Measurements from ENCODE around the gene ITPK1. TPM values are rescaled to one million over a fixed set of nuclear protein-coding genes. Genes with fewer than 3 reads are reported as not detected.
A peak's percentile ranks its signal among the peaks of the same experiment; 100 is the strongest.

The ITPK1 gene
- total and polyA plus RNA-seq, 7 experiments from 2014 or later = 10.2 to 71.8 (median 21.3) TPM

GRCh38 chr14:93156693-93157369 is 41.1 kb upstream of the ITPK1 start:
- no peaks in the 10 kb centered on the region for H3K9me3 Mint-ChIP-seq
- H3K27ac Mint-ChIP-seq = peak overlapping the region in 1 of 9 donors; percentile 4
- no peaks in the 10 kb centered on the region for H3K36me3 Mint-ChIP-seq
- no peaks in the 10 kb centered on the region for H3K4me1 ChIP-seq (ENCODE audit: control insufficient read depth in 2 of 2, insufficient read depth in 2 of 2, low read length in 2 of 2)
- ChIA-PET POLR2A (no interaction called here), CTCF (no interaction called here)
- H3K27me3 Mint-ChIP-seq = no peaks in the 10 kb centered on the region
- ATAC-seq = no peak
- H3K27me3 ChIP-seq (ENCODE audit: control insufficient read depth in 2 of 2, insufficient read depth in 2 of 2, low read length in 2 of 2) = no peaks in the 10 kb centered on the region
- no peak for DNase-seq
- H3K4me1 Mint-ChIP-seq = no peaks in the 10 kb centered on the region
- no peaks in the 10 kb centered on the region for H3K9me3 ChIP-seq (ENCODE audit: control insufficient read depth in 2 of 3, low read length in 3 of 3)
- intact Hi-C loops (cut with micrococcal nuclease) = no loop called here
- H3K4me3 Mint-ChIP-seq = no peak overlapping the region
- H3K36me3 ChIP-seq (ENCODE audit: control insufficient read depth in 2 of 3, insufficient read depth in 3 of 3, low read length in 3 of 3) = no peaks in the 10 kb centered on the region
- H3K27ac ChIP-seq (ENCODE audit: low read depth, low read length) = no peak overlapping the region
- no peak overlapping the region for H3K4me3 ChIP-seq (ENCODE audit: low read length)

- Histone ChIP-seq H3K4me3 (ENCODE audit: low read length) (no peak overlapping the region), H3K4me1 (ENCODE audit: control insufficient read depth in 2 of 2, insufficient read depth in 2 of 2, low read length in 2 of 2) (no peaks in the 10 kb centered on the region), H3K27me3 (ENCODE audit: control insufficient read depth in 2 of 2, insufficient read depth in 2 of 2, low read length in 2 of 2) (no peaks in the 10 kb centered on the region), H3K27ac (ENCODE audit: low read depth, low read length) (no peak overlapping the region), H3K9me3 (ENCODE audit: control insufficient read depth in 2 of 3, low read length in 3 of 3) (no peaks in the 10 kb centered on the region), H3K36me3 (ENCODE audit: control insufficient read depth in 2 of 3, insufficient read depth in 3 of 3, low read length in 3 of 3) (no peaks in the 10 kb centered on the region)
- H3K9me3 Mint-ChIP-seq = no peaks in the 10 kb centered on the region
- no peak overlapping the region for H3K27ac Mint-ChIP-seq
- H3K4me1 Mint-ChIP-seq = peaks cover 0 to 3% (median 0%) of the 10 kb centered on the region in 7 donors
- POLR2A ChIA-PET = no interaction called here
- intact Hi-C loops (cut with micrococcal nuclease) = no loop called here
- CTCF ChIA-PET = no interaction called here
- H3K36me3 Mint-ChIP-seq = no peaks in the 10 kb centered on the region
- DNase-seq (no peak), ATAC-seq (no peak)
- H3K4me3 Mint-ChIP-seq = no peak overlapping the region
- no peaks in the 10 kb centered on the region for H3K27me3 Mint-ChIP-seq
Measured at GRCh38 chr14:93155667-93156066, 39.9 kb upstream of the ITPK1 start.

GRCh38 chr14:93153121-93153520 is 37.4 kb upstream of the ITPK1 start:
- H3K27me3 ChIP-seq (ENCODE audit: control insufficient read depth in 2 of 2, insufficient read depth in 2 of 2, low read length in 2 of 2) = no peaks in the 10 kb centered on the region
- H3K27ac ChIP-seq (ENCODE audit: low read depth, low read length) = no peak overlapping the region
- no peaks in the 10 kb centered on the region for H3K36me3 Mint-ChIP-seq
- H3K4me3 ChIP-seq (ENCODE audit: low read length) = no peak overlapping the region
- peaks cover 0 to 9% (median 3%) of the 10 kb centered on the region in 7 donors for H3K4me1 Mint-ChIP-seq
- DNase-seq (no peak), ATAC-seq (no peak)
- no peaks in the 10 kb centered on the region for H3K9me3 ChIP-seq (ENCODE audit: control insufficient read depth in 2 of 3, low read length in 3 of 3)
- ChIA-PET CTCF (no interaction called here), POLR2A (no interaction called here)
- H3K4me3 Mint-ChIP-seq = no peak overlapping the region
- H3K4me1 ChIP-seq (ENCODE audit: control insufficient read depth in 2 of 2, insufficient read depth in 2 of 2, low read length in 2 of 2) = no peaks in the 10 kb centered on the region
- intact Hi-C loops (cut with micrococcal nuclease) = no loop called here
- no peaks in the 10 kb centered on the region for H3K9me3 Mint-ChIP-seq
- no peak overlapping the region for H3K27ac Mint-ChIP-seq
- no peaks in the 10 kb centered on the region for H3K36me3 ChIP-seq (ENCODE audit: control insufficient read depth in 2 of 3, insufficient read depth in 3 of 3, low read length in 3 of 3)
- H3K27me3 Mint-ChIP-seq = no peaks in the 10 kb centered on the region

GRCh38 chr14:93150227-93151208 is 34.8 kb upstream of the ITPK1 start:
- peaks cover 0 to 9% (median 3%) of the 10 kb centered on the region in 7 donors for H3K4me1 Mint-ChIP-seq
- ChIA-PET CTCF (no interaction called here), POLR2A (no interaction called here)
- no peak overlapping the region for H3K27ac ChIP-seq (ENCODE audit: low read depth, low read length)
- no peaks in the 10 kb centered on the region for H3K9me3 ChIP-seq (ENCODE audit: control insufficient read depth in 2 of 3, low read length in 3 of 3)
- H3K36me3 Mint-ChIP-seq = no peaks in the 10 kb centered on the region
- no peak overlapping the region for H3K4me3 Mint-ChIP-seq
- intact Hi-C loops (cut with micrococcal nuclease) = no loop called here
- H3K27ac Mint-ChIP-seq = peak overlapping the region in 1 of 9 donors; percentile 84
- no peaks in the 10 kb centered on the region for H3K27me3 ChIP-seq (ENCODE audit: control insufficient read depth in 2 of 2, insufficient read depth in 2 of 2, low read length in 2 of 2)
- H3K9me3 Mint-ChIP-seq = no peaks in the 10 kb centered on the region
- peaks cover 0 to 4% (median 0%) of the 10 kb centered on the region in 5 donors for H3K27me3 Mint-ChIP-seq
- no peak for ATAC-seq
- no peaks in the 10 kb centered on the region for H3K36me3 ChIP-seq (ENCODE audit: control insufficient read depth in 2 of 3, insufficient read depth in 3 of 3, low read length in 3 of 3)
- H3K4me3 ChIP-seq (ENCODE audit: low read length) = no peak overlapping the region
- H3K4me1 ChIP-seq (ENCODE audit: control insufficient read depth in 2 of 2, insufficient read depth in 2 of 2, low read length in 2 of 2) = no peaks in the 10 kb centered on the region
- DNase-seq = no peak

- no peak for ATAC-seq
- no peaks in the 10 kb centered on the region for H3K36me3 ChIP-seq (ENCODE audit: control insufficient read depth in 2 of 3, insufficient read depth in 3 of 3, low read length in 3 of 3)
- ChIA-PET POLR2A (no interaction called here), CTCF (no interaction called here)
- Mint-ChIP-seq H3K4me3 (no peak overlapping the region), H3K9me3 (no peaks in the 10 kb centered on the region), H3K27ac (no peak overlapping the region), H3K4me1 (peaks cover 0 to 9% (median 3%) of the 10 kb centered on the region in 7 donors), H3K27me3 (peaks cover 0 to 4% (median 0%) of the 10 kb centered on the region in 5 donors), H3K36me3 (no peaks in the 10 kb centered on the region)
- H3K27me3 ChIP-seq (ENCODE audit: control insufficient read depth in 2 of 2, insufficient read depth in 2 of 2, low read length in 2 of 2) = no peaks in the 10 kb centered on the region
- H3K4me1 ChIP-seq (ENCODE audit: control insufficient read depth in 2 of 2, insufficient read depth in 2 of 2, low read length in 2 of 2) = no peaks in the 10 kb centered on the region
- DNase-seq = no peak
- no peaks in the 10 kb centered on the region for H3K9me3 ChIP-seq (ENCODE audit: control insufficient read depth in 2 of 3, low read length in 3 of 3)
- no peak overlapping the region for H3K4me3 ChIP-seq (ENCODE audit: low read length)
- intact Hi-C loops (cut with micrococcal nuclease) = no loop called here
- H3K27ac ChIP-seq (ENCODE audit: low read depth, low read length) = no peak overlapping the region
Measured at GRCh38 chr14:93148979-93149378, 33.3 kb upstream of the ITPK1 start.

GRCh38 chr14:93146119-93146518 is 30.4 kb upstream of the ITPK1 start:
- ChIA-PET POLR2A (no interaction called here), CTCF (interaction anchor here (0.6 to 2.4 kb wide), 5 partner anchors 14 to 714 kb away, joined by 3 to 11 read pairs (median 4); no protein-coding TSS in a partner anchor)
- no peak for ATAC-seq
- Mint-ChIP-seq H3K4me1 (peaks cover 0 to 8% (median 3%) of the 10 kb centered on the region in 7 donors), H3K9me3 (no peaks in the 10 kb centered on the region), H3K4me3 (no peak overlapping the region), H3K36me3 (no peaks in the 10 kb centered on the region), H3K27me3 (peaks cover 0 to 4% (median 0%) of the 10 kb centered on the region in 5 donors), H3K27ac (no peak overlapping the region)
- no peaks in the 10 kb centered on the region for H3K36me3 ChIP-seq (ENCODE audit: control insufficient read depth in 2 of 3, insufficient read depth in 3 of 3, low read length in 3 of 3)
- H3K4me1 ChIP-seq (ENCODE audit: control insufficient read depth in 2 of 2, insufficient read depth in 2 of 2, low read length in 2 of 2) = no peaks in the 10 kb centered on the region
- H3K27me3 ChIP-seq (ENCODE audit: control insufficient read depth in 2 of 2, insufficient read depth in 2 of 2, low read length in 2 of 2) = no peaks in the 10 kb centered on the region
- DNase-seq = no peak
- intact Hi-C loops (cut with micrococcal nuclease) = no loop called here
- no peaks in the 10 kb centered on the region for H3K9me3 ChIP-seq (ENCODE audit: control insufficient read depth in 2 of 3, low read length in 3 of 3)
- H3K4me3 ChIP-seq (ENCODE audit: low read length) = no peak overlapping the region
- no peak overlapping the region for H3K27ac ChIP-seq (ENCODE audit: low read depth, low read length)
